Prostate gland (tissue), 2 donors: ENCODE data around the gene NCCRP1.

Experiments
- POLR2A ChIP-seq: fragments of 450-650 bp; IDR thresholded peaks from one replicate; pipeline ENCODE4 v1.6.1; 2016; ENCODE audit warnings: antibody characterized with exemption, mild to moderate bottlenecking
- POLR2AphosphoS5 ChIP-seq: sonication (generic); formaldehyde crosslinking; IDR thresholded peaks from one replicate; pipeline ENCODE4 v1.6.1; 2017; ENCODE audit warnings: antibody characterized with exemption
- TF ChIP-seq, protein P1 (sequence below), 4 experiments: fragments of 200-600 bp in 2 of 4; fragments of 450-650 bp in 2 of 4; sonication (generic) in 2 of 4; IDR thresholded peaks; 1 replicate in 3 of 4; 2 replicates in 1 of 4; pipeline ENCODE4 v1.5.1; 2016 to 2019; ENCODE audit warnings: antibody characterized with exemption in 4 of 4, mild to moderate bottlenecking in 2 of 4, moderate library complexity in 2 of 4

DNA sequence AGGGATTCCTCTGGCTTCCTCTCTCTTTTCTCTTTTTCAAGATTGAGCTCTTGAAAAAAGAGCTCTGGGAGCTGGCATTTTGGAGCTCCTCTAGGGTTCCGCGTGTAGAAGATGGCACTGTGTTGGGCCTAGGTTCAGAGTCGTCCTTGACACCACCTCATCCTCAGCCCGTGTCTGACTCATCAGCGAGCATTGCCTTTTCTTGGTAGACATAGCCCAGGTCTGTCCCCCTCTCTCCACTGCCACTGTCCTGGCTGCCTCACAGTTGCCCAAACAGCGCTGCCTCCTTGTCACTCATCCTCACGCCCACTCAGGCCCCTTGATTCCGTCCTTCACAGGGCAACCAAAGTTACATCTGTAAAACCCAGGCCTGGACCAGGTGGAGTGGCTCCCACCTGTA is 46.5 kb upstream of the NCCRP1 start:
- TF ChIP-seq, protein P1, sequence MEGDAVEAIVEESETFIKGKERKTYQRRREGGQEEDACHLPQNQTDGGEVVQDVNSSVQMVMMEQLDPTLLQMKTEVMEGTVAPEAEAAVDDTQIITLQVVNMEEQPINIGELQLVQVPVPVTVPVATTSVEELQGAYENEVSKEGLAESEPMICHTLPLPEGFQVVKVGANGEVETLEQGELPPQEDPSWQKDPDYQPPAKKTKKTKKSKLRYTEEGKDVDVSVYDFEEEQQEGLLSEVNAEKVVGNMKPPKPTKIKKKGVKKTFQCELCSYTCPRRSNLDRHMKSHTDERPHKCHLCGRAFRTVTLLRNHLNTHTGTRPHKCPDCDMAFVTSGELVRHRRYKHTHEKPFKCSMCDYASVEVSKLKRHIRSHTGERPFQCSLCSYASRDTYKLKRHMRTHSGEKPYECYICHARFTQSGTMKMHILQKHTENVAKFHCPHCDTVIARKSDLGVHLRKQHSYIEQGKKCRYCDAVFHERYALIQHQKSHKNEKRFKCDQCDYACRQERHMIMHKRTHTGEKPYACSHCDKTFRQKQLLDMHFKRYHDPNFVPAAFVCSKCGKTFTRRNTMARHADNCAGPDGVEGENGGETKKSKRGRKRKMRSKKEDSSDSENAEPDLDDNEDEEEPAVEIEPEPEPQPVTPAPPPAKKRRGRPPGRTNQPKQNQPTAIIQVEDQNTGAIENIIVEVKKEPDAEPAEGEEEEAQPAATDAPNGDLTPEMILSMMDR (IDR thresholded peaks at IDR 0.05), result no peak
- no peak for TF ChIP-seq POLR2AphosphoS5
- TF ChIP-seq POLR2A, result no peak
